AG04449 (cell line): ENCODE results near the gene IL6R.
"Not testable (repeated sequence)": the region's sequence is repeated elsewhere in the genome, so short reads cannot be mapped to it uniquely, and the experiment has no call there.

Experiments
- CTCF ChIA-PET: fragments of 350-600 bp; formaldehyde crosslinking; extraction: SDS; loops from one replicate; lab custom pipeline; 2021; ENCODE audit warnings: antibody characterized with exemption; lab: Yijun Ruan, JAX
- POLR2A ChIA-PET: fragments of 400-600, 350-600 bp; formaldehyde crosslinking; extraction: SDS; loops from one replicate; lab custom pipeline; 2020; ENCODE audit warnings: antibody characterized with exemption, inconsistent platforms; lab: Yijun Ruan, JAX
- DNase-seq: peaks from one replicate; pipeline ENCODE4 v3.0.0-alpha.2; 2010; ENCODE audit warnings: low read depth, low spot score
- H3K4me3 ChIP-seq: 2 replicates; pipeline ENCODE4 v1.5.1; 2011; ENCODE audit warnings: low read depth, mild to moderate bottlenecking, control low read depth, low read length
- TF ChIP-seq, protein P1 (sequence below): IDR thresholded peaks from one replicate; pipeline ENCODE4 v1.5.1; 2011; ENCODE audit warnings: mild to moderate bottlenecking, moderate library complexity, low read length, control low read depth, inconsistent platforms; ENCODE audit not compliant: insufficient read depth; ENCODE audit errors: missing control alignments

Gene IL6R

GRCh38 chr1:154483941-154484803 lies 79.0 kb downstream of the IL6R start:
- no peak overlapping the region for H3K4me3 ChIP-seq
- no peak for DNase-seq
- CTCF ChIA-PET = interaction anchor here (1.2 to 7.1 kb wide), 4 partner anchors 16 to 601 kb away, joined by 3 to 118 read pairs (median 13); no protein-coding TSS in a partner anchor
- TF ChIP-seq, protein P1, sequence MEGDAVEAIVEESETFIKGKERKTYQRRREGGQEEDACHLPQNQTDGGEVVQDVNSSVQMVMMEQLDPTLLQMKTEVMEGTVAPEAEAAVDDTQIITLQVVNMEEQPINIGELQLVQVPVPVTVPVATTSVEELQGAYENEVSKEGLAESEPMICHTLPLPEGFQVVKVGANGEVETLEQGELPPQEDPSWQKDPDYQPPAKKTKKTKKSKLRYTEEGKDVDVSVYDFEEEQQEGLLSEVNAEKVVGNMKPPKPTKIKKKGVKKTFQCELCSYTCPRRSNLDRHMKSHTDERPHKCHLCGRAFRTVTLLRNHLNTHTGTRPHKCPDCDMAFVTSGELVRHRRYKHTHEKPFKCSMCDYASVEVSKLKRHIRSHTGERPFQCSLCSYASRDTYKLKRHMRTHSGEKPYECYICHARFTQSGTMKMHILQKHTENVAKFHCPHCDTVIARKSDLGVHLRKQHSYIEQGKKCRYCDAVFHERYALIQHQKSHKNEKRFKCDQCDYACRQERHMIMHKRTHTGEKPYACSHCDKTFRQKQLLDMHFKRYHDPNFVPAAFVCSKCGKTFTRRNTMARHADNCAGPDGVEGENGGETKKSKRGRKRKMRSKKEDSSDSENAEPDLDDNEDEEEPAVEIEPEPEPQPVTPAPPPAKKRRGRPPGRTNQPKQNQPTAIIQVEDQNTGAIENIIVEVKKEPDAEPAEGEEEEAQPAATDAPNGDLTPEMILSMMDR = no peak
- POLR2A ChIA-PET = interaction anchor here (0.7 kb wide), 1 partner anchor 67 kb away, joined by 3 read pairs; no protein-coding TSS in a partner anchor

DNA sequence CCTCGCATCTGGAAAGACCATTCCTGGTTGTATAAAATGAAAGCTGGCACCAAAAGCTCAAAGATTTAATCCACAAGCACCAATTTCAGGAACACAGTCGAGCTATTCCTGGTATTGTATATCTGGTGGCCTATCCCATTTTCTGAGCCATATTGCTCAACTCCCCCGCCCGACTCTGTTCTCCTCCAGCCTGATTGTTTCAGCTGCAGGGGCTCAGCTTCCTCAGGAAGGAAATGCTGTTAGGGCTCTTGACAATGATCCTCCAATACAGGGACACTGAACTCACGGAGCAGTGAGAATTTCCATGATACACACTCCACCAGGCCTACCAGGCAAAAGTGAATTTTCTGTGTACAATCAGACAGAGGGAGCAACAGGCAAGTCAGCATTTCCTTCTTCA lies 80.0 kb downstream of the IL6R start:
- no peak overlapping the region for H3K4me3 ChIP-seq
- DNase-seq = no peak
- TF ChIP-seq, protein P1 = no peak
- POLR2A ChIA-PET = interaction anchor here (0.7 kb wide), 1 partner anchor 66 kb away, joined by 3 read pairs; no protein-coding TSS in a partner anchor
- CTCF ChIA-PET = interaction anchor here (1.0 to 7.1 kb wide), 4 partner anchors 63 to 600 kb away, joined by 3 to 118 read pairs (median 3); no protein-coding TSS in a partner anchor

GRCh38 chr1:154485910-154486496 lies 80.9 kb downstream of the IL6R start:
- ChIA-PET CTCF (interaction anchor here (1.0 to 1.2 kb wide), 2 partner anchors 67 to 558 kb away, joined by 3 read pairs; no protein-coding TSS in a partner anchor), POLR2A (no interaction called here)
- H3K4me3 ChIP-seq = no peak overlapping the region
- DNase-seq = no peak
- TF ChIP-seq, protein P1 = no peak

GRCh38 chr1:154486756-154487155 lies 81.6 kb downstream of the IL6R start:
- POLR2A ChIA-PET, H3K4me3 ChIP-seq, DNase-seq: not testable (repeated sequence)
- CTCF ChIA-PET = interaction anchor here (1.0 kb wide), 1 partner anchor 12 kb away, joined by 3 read pairs; no protein-coding TSS in a partner anchor

GRCh38 chr1:154488922-154489321 lies 83.8 kb downstream of the IL6R start:
- CTCF ChIA-PET = interaction anchor here (1.4 to 5.1 kb wide), 3 partner anchors 9 to 58 kb away, joined by 3 to 42 read pairs (median 6); no protein-coding TSS in a partner anchor
- TF ChIP-seq, protein P1 = no peak
- no peak overlapping the region for H3K4me3 ChIP-seq
- DNase-seq = no peak
- POLR2A ChIA-PET = no interaction called here

DNA sequence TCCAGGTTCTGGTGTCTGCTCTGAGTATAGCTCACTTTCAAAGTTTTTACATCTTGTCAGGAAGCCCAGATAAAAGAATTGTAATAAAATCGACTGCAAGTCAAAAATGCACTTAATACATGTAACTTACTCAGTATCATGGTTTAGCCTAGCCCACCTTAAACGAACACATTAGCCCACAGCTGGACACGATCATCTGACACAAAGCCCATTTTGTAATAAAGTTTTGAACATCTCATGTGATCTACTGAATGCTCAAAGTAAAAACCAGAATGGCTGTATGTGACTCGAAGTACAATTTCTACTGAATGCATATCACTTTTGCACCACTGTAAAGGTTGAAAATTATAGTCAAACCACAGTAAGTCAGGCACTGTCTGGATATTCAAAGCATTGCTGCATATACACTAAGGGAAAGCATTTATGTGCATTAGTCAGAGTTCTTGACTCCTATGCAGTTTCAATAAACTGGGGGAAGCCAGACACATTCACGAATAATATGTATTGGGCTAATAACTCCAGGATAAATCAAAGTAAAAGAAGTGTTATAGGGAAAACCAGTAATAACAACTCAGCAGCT lies 84.6 kb downstream of the IL6R start:
- DNase-seq = no peak

More for the DNA sequence above, 84.6 kb downstream of the IL6R start:
- POLR2A ChIA-PET = no interaction called here
- CTCF ChIA-PET = interaction anchor here (1.4 to 5.1 kb wide), 2 partner anchors 9 to 57 kb away, joined by 6 to 42 read pairs; no protein-coding TSS in a partner anchor
- no peak overlapping the region for H3K4me3 ChIP-seq
- TF ChIP-seq, protein P1 = no peak
